HG02763 (cell line): ENCODE measurements around the gene PDCD1.
A peak's percentile ranks its signal among the peaks of the same experiment; 100 is the strongest.

Experiments
- ATAC-seq: cut with Tn5 transposase; IDR thresholded peaks from one replicate; pipeline ENCODE4 v1.9.1; 2021; ENCODE audit warnings: mild to moderate bottlenecking, moderate library complexity; ENCODE audit not compliant: unreplicated experiment

The PDCD1 gene

GRCh38 chr2:241895712-241896641, 37.3 kb upstream of the PDCD1 start:
- ATAC-seq, result no peak

- no peak for ATAC-seq
Observed at GRCh38 chr2:241895427-241895711, 36.7 kb upstream of the PDCD1 start.

DNA sequence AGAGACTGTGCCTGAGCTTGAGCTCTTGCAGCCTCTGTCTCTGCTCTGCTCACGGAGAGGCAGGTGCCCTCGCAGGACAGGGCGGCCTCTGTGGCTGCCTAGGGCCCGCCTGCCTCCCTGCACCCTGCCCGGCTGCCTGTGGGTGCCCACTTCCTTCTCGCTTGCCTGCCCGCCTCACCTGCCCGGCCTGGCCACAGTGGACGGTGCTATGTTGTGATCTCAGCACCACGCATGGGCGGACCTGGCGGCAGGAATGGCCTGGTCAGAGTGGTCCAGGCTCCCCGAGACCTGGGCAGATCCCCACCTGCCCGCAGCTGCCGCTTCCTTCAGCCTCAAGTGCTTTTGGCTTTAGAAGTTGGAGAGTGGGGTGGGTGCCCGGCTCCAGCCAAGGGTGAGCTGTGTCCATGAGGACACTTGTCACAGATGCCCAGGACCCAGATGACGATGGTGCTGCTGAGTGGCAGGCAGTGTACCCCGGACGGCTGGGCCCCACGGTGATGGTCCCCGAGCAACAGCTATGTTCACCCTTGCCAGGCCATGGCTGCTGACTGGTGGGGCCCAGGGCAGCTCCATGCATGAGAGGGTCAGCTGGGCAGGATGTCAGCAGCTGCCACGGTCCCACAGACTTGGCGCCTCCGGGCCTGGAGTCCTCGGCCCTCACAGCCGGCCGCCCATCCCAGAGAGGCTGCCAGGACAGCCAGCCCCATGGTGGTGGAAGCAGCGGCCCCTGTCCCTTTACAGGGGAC, 36.2 kb upstream of the PDCD1 start:
- ATAC-seq, result no peak

DNA sequence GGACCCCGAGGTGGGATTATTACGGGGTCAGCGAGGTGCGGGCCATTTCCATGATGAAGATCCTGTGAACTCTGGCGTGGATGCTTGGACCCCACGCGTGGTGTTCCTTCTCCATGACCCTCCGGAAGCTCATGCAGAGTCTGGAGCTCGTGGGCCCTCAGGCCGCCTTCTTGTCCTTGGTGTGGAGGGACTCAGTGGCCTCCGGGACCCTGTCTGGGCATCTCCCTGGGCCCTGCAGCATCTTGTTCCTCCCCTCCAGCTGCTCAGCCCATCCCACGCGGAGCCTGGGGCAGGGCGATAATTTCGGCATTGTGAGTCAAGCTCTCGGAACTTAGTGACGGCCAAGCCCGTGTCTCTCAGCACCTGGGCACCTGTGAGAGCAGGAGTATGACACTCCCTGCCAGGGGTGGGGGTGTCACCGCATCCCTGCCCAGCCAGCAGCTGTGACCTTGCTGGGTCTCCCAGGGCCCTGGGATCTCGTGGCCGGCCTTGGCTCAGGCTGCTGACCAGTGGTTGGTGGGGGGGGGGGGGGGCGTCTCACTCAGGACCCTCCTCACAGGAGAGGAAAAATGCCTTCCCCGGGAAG, 35.5 kb upstream of the PDCD1 start:
- no peak for ATAC-seq

- ATAC-seq, result no peak
Observed at GRCh38 chr2:241893265-241893664, 34.6 kb upstream of the PDCD1 start.

DNA sequence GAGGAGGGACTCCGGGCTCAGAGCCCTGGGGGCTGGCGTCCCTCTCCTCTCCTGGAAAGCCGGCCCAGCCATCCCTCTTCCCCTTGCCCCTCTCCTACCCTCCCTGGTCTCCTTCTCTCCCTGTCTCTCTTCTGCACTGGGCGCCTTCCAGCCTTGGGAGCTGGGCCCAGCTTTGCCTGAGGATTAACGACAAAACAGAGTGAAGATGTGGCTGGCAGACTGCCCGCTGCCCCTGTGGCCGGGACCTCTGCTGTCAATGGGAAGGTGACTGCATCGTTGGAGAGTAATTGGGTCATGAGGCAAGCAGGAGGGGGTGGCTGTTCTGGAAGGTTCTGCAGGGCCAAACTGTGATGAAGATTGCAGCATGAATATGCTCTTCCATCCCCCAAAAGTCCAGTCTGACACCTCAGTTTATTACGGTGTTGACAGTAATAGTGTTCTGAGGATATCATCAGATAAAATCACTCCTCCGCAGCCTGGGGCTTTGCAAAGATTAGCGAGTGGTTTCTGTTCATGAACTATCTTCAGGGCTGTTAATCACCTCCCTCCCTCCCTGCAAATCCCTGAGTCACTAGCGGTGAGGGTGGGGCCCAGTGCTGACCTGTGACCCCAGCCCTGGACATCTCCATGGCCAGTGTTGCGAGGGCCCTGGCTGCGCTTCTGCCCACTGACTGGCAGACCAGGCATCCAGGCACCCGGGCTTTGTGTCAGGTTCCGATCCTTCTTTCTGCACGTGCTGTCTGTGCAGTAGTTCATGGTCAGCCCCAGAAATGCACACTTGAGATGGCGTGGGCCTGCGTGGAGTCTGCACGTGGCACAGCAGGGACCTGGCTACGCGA, 33.8 kb upstream of the PDCD1 start:
- no peak for ATAC-seq

DNA sequence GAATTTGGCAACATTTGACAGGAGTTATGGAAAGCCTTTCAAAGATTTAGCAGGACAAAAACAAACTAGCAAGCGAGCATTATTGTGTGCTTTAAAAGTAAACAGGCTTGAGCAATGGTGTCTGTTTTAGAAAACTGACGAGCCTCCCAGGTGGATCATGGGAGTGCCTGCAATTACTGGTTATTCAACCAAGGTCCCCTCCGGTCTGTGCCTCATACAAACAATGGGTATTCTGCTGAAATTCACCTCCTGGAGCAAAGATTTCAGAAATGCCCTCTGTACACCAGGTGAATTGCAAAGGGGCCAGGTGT, 33.2 kb upstream of the PDCD1 start:
- ATAC-seq, result no peak

DNA sequence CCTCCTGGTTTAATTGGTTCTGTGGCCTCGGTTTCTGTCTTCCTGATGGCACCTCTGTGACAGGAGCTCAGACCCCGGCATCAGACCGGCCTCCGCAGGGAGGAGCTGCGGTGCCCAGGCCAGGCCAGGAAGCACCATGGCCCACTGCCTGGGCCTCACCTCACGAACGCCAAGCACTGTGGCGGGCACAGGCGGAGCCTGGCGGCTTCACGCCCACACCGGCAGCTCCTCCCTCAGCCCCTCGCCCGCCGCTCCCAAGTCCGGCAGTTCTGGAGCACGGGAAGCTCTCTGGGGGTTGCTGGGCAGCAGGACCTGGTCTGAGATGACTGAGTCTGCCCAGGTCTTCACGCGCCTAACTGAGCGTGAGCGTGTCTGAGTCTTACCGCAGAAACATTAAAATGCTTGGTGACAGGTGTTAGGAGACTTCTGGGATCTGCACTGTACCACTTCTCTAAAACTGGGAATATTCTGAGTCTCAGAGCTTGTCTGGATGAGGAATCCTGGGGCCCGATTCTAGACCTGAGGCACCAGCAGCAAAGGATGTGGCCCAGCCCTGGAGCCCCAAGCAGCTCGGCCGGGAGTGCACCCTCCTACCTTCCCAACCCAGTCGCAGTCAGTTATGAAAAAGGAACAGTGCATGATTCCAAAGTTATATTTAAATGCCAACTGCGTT, 32.8 kb upstream of the PDCD1 start:
- no peak for ATAC-seq

GRCh38 chr2:241890524-241891235, 32.0 kb upstream of the PDCD1 start:
- no peak for ATAC-seq

GRCh38 chr2:241888641-241889040, 29.9 kb upstream of the PDCD1 start:
- ATAC-seq, result no peak

- no peak for ATAC-seq
Observed at GRCh38 chr2:241887806-241888522, 29.3 kb upstream of the PDCD1 start.

DNA sequence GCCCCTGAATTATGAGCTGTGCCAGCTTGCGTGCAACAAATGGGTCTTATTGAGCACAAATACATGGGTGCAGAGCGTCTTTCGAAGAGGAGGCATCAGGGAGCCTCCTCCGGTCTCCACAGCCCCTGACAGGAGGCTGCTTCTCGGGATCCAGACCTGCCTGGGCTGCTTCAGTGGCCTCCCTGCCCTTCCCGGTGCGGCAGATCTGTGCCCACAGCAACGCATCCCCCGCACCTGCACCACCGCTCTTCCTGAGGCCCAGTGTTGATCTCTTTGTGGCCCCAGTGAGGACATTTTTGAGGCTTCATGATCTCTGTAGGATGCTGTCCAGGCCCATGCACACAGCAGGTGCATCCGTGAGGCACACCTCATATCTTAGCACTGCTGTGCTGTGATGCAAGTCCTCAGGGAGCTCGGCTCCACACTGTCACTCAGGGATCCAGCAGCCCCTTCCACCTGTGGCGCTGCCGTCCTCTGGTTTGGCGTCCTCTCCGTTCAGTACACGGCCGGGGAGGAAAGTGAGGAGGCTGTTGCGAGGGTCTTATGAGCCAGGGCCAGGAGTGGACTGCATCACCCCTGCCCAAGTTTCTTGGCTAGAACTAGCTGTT, 28.2 kb upstream of the PDCD1 start:
- no peak for ATAC-seq

DNA sequence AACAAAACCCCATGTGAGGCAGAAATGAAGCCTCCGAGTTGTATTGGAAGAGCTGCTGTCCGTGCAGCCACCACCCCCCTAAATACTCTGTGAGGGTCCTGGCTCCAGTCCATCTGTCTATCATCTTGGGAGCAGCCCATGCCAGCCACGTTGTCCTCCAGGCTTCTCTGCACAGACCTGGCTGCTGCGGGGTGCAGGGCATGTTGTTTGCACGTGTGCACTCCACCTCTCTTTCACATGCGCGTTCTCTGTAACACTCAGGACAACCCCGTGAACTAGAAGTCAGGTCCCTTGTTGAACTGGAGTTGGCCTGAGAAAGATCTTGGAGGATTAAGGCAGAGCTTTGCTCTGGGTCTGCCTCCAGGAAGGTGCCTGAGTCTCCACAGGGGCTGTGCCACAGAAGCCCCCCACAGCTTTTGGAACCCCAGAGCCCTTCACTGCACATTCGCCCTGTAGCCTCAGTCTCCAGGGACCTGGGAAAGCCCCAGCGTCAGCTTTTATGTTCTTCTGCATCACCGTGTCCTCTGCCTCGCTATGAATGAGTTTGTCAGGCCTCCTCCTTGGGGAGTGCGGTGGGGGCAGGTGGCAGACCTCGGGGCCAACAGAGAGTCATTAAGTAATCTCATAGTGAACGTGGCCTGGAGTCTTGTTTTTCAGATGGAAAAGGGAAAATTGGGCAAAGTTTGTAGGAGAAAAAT, 27.4 kb upstream of the PDCD1 start:
- no peak for ATAC-seq

- ATAC-seq, result no peak
Observed at GRCh38 chr2:241885291-241885945, 26.7 kb upstream of the PDCD1 start.

DNA sequence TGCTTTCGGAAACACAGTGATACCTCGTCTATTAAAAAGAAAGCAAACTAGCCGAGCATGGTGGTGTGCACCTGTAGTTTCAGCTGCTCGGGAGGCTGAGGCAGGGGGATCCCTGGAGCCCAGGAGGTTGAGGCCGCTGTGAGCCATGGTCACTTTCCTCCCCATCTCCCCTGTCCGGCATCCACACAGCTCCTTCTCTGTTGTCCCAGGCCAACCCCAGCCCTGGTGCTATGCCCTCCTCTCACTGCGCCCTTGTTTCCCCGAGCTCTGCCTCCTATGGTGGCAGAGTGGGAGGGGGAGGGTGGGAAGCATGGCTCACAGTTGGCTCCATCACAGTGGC, 26.2 kb upstream of the PDCD1 start:
- ATAC-seq, result no peak

GRCh38 chr2:241882091-241882625, 23.5 kb upstream of the PDCD1 start:
- peak; percentile 48 for ATAC-seq

DNA sequence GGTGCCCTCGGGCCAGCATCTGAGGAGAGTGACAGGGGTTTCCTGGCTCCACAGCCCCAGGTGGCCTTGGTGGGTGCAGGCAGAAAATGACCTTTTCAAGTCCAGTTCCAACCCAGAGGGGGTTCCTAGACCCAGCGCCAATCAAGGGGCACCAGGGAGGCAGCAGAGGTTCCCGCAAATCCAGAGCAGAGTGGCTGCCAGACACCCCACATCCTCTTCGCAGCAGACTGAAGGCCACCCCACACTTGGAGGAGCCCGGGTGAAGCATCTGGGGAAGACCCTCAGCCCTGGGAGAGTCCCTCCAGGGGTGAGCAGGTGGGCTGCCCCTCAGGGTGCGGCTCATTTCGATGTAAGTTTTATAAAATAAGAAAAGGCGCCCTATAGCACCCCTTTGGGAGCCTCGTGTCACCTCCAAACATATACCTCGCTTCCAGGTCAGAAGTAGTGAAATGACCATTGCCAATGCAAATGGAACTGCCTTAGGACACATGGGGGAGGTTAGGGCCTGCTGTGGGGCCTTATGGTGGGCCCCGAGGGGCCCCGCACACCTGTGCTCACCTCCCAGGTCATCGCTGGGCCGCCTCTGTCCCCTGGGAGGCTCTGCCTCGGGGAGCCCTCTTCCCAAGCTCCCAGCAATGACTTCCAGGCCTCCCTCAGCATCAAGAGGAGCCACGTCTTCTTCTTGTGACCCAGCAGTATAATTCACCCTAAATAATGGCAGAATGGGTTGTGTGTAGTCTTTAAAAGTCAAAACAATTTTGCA, 21.8 kb upstream of the PDCD1 start:
- no peak for ATAC-seq
